IPS DF 6.9 (cell line): Measurements from ENCODE around the gene HOXB5.

ENCODE experiments used
- DNase-seq: peaks from one replicate; pipeline ENCODE4 v3.0.0-alpha.2; 2013; ENCODE audit warnings: low read depth, low spot score
- H3K27ac ChIP-seq: one replicate; pipeline ENCODE4 v1.5.1; 2013; ENCODE audit warnings: low read length, control low read depth
- H3K27me3 ChIP-seq: 2 replicates; pipeline ENCODE4 v1.6.1; 2013; ENCODE audit warnings: mild to moderate bottlenecking, low read length; ENCODE audit not compliant: control insufficient read depth, insufficient read depth
- H3K36me3 ChIP-seq: 2 replicates; pipeline ENCODE4 v1.6.1; 2013; ENCODE audit warnings: low read length; ENCODE audit not compliant: control insufficient read depth, insufficient read depth
- H3K4me1 ChIP-seq: 2 replicates; pipeline ENCODE4 v1.6.1; 2013; ENCODE audit warnings: low read length; ENCODE audit not compliant: control insufficient read depth, insufficient read depth
- H3K4me3 ChIP-seq: 2 replicates; pipeline ENCODE4 v1.5.1; 2013; ENCODE audit warnings: mild to moderate bottlenecking, low read length
- H3K9me3 ChIP-seq: 2 replicates; pipeline ENCODE4 v1.6.1; 2013; ENCODE audit warnings: low read length, inconsistent platforms; ENCODE audit not compliant: control insufficient read depth, insufficient read depth
- WGBS: extraction: QIAGEN DNeasy Blood & Tissue Kit; methylation state at CpG from one replicate; pipeline ENCODE4 v1.1.7; 2013; ENCODE audit warnings: mixed read lengths, missing lambda C conversion rate; ENCODE audit not compliant: insufficient read length, insufficient coverage; 5-methylcytosine and 5-hydroxymethylcytosine counted together

HOXB5 gene

DNA sequence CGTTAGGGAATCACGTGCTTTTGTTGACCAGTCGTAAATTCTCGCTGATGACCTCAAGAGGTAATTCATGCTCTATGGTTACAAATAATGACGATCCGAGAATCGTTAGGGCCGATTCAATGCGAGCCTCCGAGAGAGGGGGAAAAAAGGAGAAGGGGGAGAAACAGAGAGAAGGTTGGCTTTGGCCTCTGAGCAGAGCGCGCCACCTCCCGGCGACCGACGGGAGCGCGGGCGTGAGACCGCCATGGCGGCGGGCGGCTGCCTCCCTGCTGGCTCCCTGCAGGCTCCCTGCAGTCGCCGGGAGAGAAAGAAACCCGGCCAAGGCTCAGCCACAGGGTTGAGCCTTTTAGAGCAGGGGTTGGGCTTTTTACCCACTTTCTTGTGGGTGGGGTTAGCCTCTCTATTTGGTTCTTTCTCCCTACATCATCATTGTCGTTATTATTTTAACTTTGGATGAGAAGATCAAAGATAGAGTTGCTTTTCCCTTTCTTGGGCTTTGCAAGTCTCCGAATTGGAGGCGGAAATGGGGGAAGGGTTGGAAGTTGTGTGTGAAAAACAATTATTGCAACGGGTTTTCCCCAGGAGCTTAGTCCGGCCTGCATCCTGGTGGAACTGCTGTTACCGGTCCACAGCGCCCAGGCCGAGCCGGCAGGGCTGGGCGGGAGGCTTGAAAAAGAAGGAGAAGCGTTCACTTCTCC lies 410 bp upstream of the HOXB5 start:
- no peak for DNase-seq
- Histone ChIP-seq H3K27me3 (peaks cover 96% of the 10 kb centered on the region), H3K9me3 (no peaks in the 10 kb centered on the region), H3K4me3 (no peak overlapping the region), H3K4me1 (peaks cover 5% of the 10 kb centered on the region; the same call in 1 of the 2 replicates), H3K27ac (no peak overlapping the region), H3K36me3 (no peaks in the 10 kb centered on the region)
- WGBS, result no CpG with 5 or more reads among the region's 37 CpGs

DNA sequence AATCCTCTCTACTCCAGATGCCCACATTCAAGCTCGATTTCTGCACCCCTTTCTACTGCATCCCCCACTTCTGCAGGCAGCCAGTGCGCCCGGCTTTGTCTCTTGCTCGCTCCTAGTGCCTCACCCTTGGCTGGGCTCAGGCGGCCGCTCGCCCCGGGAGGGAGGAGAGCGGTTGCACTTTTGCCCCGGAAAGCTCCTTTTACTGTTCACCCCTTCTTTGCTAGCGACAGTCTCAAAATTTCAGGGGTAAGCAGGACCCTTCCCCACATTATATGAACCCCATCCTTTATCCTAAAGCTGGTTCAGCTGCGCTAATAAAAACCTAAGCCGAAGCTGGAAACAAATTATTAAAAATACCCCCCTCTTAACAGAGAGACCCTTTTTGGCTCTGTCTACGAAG lies 1.0 kb downstream of the HOXB5 start:
- WGBS, result no CpG with 5 or more reads among the region's 14 CpGs
- no peaks in the 10 kb centered on the region for H3K9me3 ChIP-seq
- H3K36me3 ChIP-seq, result no peaks in the 10 kb centered on the region
- H3K4me3 ChIP-seq, result no peak overlapping the region
- H3K27me3 ChIP-seq, result peaks cover 96% of the 10 kb centered on the region
- H3K27ac ChIP-seq, result no peak overlapping the region
- DNase-seq, result no peak
- H3K4me1 ChIP-seq, result peaks cover 5% of the 10 kb centered on the region; the same call in 1 of the 2 replicates

DNA sequence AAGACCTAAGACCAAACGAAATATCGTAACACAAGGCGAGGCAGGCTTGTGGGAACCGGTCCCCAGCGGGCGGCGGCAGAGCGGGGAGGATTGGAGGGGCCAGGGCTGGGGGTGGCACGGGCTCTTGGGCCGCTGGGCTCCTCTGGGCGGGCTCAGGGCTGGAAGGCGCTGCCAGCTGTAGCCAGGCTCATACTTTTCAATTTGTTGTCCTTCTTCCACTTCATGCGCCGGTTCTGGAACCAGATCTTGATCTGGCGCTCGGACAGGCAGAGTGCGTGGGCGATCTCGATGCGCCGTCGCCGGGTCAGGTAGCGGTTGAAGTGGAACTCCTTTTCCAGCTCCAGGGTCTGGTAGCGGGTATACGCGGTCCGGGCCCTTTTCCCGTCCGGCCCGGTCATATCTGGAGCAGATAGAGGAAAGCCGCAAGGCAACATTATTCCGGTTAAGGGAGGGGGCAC lies 1.5 kb downstream of the HOXB5 start:
- Histone ChIP-seq H3K9me3 (no peaks in the 10 kb centered on the region), H3K27me3 (peaks cover 96% of the 10 kb centered on the region), H3K4me3 (no peak overlapping the region), H3K4me1 (peaks cover 5% of the 10 kb centered on the region; the same call in 1 of the 2 replicates), H3K36me3 (no peaks in the 10 kb centered on the region), H3K27ac (no peak overlapping the region)
- no peak for DNase-seq
- WGBS, result no CpG with 5 or more reads among the region's 33 CpGs

DNA sequence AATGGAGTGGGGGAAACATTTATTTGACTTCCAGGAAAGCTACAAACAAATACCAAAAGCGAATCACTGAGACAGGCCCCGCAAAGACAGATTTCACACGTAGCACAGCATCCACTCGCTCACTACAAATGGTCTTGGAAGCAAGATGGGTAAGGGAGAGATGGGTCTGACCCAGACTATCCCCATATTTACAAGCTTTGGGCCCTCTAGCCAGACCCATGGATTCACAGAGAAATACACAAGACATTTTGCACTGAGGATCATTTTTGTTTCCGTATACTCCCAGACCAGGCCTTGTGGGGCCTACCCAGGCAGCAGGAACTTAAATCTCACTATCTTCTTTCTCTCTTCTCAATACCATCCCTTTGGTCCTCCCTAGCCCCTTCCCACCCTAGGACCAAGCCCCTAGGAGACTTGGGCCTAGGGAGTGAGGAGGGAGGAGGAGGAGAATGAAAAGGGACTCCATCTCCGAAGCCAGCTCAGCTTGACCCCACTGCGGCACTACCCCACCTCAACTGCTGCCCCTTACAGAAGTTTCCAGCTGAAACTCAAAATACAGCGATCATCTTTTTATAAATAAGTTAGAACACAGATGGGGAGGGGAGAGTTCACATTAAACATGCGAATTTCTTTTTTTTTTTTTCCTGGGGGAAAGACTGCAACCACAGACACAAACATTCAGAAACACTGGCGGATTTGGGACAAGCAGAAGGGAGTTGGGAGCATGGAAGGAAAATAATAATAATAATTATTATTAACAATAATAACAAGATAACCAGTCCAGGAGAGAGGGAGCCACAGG lies 2.1 kb downstream of the HOXB5 start:
- peaks cover 96% of the 10 kb centered on the region for H3K27me3 ChIP-seq
- no peaks in the 10 kb centered on the region for H3K9me3 ChIP-seq
- no peak overlapping the region for H3K27ac ChIP-seq
- H3K36me3 ChIP-seq, result no peaks in the 10 kb centered on the region
- WGBS, result no CpG with 5 or more reads among the region's 10 CpGs
- H3K4me3 ChIP-seq, result no peak overlapping the region
- no peak for DNase-seq
- H3K4me1 ChIP-seq, result peaks cover 5% of the 10 kb centered on the region; the same call in 1 of the 2 replicates

DNA sequence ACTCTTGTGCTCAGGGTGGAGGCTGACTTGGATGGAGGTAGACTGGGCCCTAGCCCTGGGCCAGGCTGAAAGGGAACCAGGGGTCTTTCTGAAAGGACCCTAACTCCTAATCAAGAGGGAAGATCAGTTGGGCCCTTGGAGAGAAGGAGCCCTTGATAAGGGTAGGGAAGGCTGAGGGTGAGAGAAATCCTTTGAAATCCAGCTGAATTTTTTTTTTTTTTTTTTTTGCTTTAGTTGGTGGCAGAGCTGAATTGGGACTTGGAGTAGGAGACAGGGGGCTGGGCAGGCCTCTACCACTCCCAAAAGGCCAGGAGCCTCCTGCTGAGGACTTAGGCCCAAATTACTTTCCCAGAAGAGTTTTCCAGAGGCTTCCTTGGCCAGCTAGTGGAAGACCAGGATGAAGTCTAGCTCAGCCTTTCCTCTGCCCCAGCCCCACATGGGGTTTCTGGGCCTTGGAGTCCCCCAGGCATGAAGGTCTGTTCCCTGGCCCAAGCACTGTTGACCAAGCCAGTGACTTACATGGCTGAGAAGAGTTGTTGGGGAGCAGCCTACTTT lies 2.9 kb downstream of the HOXB5 start:
- H3K27ac ChIP-seq, result no peak overlapping the region
- H3K4me3 ChIP-seq, result no peak overlapping the region
- H3K27me3 ChIP-seq, result peaks cover 96% of the 10 kb centered on the region
- H3K9me3 ChIP-seq, result no peaks in the 10 kb centered on the region
- no peak for DNase-seq
- no peaks in the 10 kb centered on the region for H3K36me3 ChIP-seq
- H3K4me1 ChIP-seq, result peaks cover 3% of the 10 kb centered on the region; the same call in 1 of the 2 replicates

DNA sequence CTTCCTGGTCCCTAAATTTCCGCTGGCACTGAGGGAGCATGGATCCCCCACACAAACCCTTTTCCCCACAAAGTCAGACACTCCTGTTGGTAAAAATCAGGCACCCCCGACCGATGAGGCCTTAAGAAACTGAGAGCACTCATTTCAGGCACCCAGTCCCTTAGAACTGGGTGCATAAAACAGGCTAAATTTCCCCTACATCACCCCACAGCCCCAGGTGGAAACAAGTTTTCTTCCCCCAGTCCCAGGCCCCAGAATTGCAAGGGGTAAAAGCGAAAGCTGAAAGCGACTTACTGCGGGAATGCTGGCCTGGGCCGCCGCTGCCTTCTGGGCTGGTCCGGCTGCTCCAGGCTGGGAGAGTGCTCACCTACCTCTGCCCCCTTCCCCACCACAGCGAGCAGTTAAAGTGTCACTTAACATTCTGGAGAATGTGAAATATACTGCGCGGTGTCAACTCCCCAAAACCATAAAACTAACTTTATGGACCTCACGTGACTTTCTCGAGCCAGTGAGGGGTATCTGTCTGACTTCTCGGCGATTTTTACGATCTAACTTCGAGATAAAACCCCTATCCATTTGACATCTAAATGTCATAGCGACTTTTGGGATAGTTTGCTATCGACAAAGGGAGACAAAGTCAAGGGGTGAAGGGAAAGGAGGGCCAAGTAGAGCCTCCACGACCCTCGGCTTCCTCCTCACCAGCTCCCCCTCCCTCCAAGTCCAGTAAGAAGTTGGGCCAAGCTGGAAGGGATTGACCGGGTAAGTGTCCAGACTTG lies 3.6 kb downstream of the HOXB5 start, which contains the start of gene HOXB3:
Gene HOXB3 (minus strand): TSS at position 411 of the 776 bp plus-strand sequence. CDS start 37,767 bp downstream, outside the sequence.
- Histone ChIP-seq H3K36me3 (no peaks in the 10 kb centered on the region), H3K4me3 (no peak within 1 kb of the TSS), H3K4me1 (peaks cover 3% of the 10 kb centered on the region; the same call in 1 of the 2 replicates), H3K27me3 (peaks cover 95% of the 10 kb centered on the region), H3K27ac (no peak within 1 kb of the TSS), H3K9me3 (no peaks in the 10 kb centered on the region)
- WGBS, result no CpG with 5 or more reads among the region's 23 CpGs
- no peak for DNase-seq

DNA sequence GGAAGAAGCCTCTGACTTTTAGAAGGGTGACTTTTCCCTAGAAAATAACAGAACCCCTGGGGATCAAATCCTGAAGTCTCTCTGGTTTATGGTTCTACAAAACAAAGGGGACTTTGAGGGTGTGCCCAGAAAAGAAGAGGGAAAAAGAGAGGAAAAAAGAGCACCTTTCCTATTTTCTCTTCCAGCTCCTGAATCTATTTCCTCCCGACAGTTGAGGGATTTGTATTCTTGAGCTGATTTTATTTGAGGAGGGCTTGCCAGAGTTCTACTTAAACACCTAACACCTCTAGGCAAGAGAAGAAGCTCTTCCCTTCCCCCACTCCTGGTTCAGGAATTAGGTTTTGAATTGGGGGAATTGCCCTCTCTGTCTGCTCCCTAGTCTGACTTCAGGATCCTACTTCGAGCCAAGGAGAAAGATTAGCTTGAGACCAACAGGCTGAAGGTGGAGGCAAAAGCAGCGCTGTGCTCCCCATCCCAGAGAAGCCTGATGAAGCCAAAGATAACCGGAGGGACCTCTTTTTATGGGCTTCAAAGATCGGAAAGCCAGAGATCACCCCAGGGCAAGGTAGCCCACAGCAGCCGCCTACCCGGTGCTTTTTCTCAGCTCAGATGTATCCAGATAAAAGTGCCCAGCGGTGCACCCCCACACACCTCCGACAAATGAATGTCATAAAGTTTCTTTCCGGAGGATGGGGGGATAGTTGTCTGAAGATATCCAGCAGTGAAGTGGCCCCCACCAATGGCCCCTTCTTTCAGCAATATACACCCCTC lies 4.3 kb downstream of the HOXB5 start:
- WGBS, result no CpG with 5 or more reads among the region's 10 CpGs
- no peak overlapping the region for H3K27ac ChIP-seq
- H3K4me3 ChIP-seq, result no peak overlapping the region
- peaks cover 3% of the 10 kb centered on the region; the same call in 1 of the 2 replicates for H3K4me1 ChIP-seq
- peaks cover 95% of the 10 kb centered on the region for H3K27me3 ChIP-seq
- H3K36me3 ChIP-seq, result no peaks in the 10 kb centered on the region
- H3K9me3 ChIP-seq, result no peaks in the 10 kb centered on the region
- no peak for DNase-seq

DNA sequence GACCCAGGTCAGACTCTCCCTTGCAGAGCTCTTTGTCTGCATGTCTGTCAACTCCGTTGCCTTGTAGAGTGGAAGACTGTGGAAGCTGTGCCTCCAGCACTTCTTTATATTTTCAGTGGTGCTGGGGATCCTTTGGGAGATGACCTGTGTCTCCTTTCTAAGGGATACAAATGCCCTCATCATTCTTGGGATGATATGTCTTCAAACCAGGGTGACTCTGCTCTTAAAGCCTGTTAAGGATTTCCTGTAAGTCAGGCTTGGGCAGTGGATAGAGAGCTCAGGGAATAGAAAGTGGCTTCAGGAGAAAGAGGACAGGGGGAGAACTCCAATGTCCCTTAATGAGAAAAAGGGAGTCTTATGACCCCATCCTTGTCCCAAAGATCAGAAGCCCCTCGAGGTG lies 5.1 kb downstream of the HOXB5 start:
- H3K27ac ChIP-seq, result no peak overlapping the region
- H3K27me3 ChIP-seq, result peaks cover 98% of the 10 kb centered on the region
- H3K4me1 ChIP-seq, result peaks cover 2% of the 10 kb centered on the region; the same call in 1 of the 2 replicates
- no peaks in the 10 kb centered on the region for H3K9me3 ChIP-seq
- no CpG with 5 or more reads among the region's 2 CpGs for WGBS
- DNase-seq, result no peak
- H3K36me3 ChIP-seq, result no peaks in the 10 kb centered on the region
- H3K4me3 ChIP-seq, result no peak overlapping the region

DNA sequence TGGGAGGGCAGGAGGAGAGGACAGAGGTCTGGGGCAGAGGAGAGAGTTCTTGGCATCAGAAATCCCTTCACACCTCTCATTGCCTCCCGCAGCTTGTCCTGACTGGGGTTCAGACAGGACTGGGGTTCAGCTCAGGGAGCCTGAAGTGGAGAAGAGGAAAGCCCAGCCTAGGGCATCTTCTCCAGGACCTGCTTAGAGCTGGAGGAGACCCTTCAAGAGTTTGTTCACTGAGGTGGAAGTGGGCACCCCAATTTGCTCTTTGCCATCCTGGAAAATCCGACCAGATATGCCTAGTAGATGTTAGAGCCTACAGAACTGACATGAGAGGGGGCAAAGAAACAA lies 5.5 kb downstream of the HOXB5 start:
- Histone ChIP-seq H3K4me3 (no peak overlapping the region), H3K9me3 (no peaks in the 10 kb centered on the region), H3K4me1 (peaks cover 2% of the 10 kb centered on the region; the same call in 1 of the 2 replicates), H3K27me3 (peaks cover 98% of the 10 kb centered on the region), H3K36me3 (no peaks in the 10 kb centered on the region), H3K27ac (no peak overlapping the region)
- no peak for DNase-seq
- WGBS, result no CpG with 5 or more reads among the region's 2 CpGs
